ENCODE measurements around the gene GNAO1. TPM values are rescaled to one million over a fixed set of nuclear protein-coding genes. Genes with fewer than 3 reads are reported as not detected.
"Not testable (repeated sequence)": the region's sequence is repeated elsewhere in the genome, so short reads cannot be mapped to it uniquely, and the experiment has no call there.

Gene GNAO1
- total RNA-seq, 1 donor, result under 0.01 TPM

DNA sequence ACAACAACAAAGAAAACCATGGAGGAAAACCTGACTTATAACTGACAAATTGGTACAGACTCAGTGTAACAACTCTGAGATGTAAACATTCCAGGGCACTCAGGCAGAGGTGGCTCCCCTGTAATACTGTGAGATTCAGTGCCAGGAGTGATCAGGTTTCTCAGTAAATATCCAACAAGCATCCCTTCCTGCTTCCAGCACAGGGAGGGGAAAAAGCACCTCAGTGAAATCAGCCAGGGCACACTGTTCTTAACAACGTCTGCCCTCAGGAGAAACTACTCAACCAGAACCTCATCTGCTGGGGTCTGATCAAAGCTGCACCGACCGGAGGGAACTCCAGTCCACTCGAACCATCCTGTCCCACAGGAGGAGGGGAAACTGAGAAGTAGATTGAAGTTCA, 181.7 kb downstream of the GNAO1 start:
- no peak for DNase-seq (ENCODE audit: low read depth in 2 of 3, low spot score in 2 of 3)

DNA sequence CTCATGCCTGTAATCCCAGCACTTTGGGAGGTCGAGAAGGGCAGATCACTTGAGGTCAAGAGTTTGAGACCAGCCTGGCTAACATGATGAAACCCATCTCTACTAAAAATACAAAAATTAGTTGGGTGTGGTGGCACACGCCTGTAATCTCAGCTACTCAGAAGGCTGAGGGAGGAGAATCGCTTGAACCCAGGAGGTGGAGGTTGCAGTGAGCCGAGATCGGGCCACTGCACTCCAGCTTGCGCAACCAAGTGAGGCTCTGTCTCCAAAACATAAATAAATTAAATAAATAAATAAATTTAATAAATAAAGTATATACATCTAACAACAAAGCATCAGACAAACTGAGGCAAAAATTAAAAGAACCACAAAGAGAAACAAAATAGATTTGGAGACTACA, 184.5 kb downstream of the GNAO1 start:
- not testable (repeated sequence) for DNase-seq (ENCODE audit: low read depth in 2 of 3, low spot score in 2 of 3)

DNA sequence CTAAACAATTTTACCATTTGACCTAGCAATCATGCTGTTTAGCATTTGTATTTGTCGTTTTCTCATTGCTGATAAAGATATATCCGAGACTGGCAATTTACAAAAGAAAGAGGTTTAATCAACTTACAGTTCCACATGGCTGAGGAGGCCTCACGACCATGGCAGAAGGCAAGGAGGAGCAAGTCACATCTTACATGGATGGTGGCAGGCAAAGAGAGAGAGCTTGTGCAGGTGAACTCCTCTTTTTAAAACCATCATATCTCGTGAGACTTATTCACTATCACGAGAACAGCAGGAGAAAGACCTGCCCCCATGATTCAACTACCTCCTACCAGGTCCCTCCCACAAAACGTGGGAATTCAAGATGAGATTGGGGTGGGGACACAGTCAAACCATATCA, 187.8 kb downstream of the GNAO1 start:
- not testable (repeated sequence) for DNase-seq (ENCODE audit: low read depth in 2 of 3, low spot score in 2 of 3)

DNA sequence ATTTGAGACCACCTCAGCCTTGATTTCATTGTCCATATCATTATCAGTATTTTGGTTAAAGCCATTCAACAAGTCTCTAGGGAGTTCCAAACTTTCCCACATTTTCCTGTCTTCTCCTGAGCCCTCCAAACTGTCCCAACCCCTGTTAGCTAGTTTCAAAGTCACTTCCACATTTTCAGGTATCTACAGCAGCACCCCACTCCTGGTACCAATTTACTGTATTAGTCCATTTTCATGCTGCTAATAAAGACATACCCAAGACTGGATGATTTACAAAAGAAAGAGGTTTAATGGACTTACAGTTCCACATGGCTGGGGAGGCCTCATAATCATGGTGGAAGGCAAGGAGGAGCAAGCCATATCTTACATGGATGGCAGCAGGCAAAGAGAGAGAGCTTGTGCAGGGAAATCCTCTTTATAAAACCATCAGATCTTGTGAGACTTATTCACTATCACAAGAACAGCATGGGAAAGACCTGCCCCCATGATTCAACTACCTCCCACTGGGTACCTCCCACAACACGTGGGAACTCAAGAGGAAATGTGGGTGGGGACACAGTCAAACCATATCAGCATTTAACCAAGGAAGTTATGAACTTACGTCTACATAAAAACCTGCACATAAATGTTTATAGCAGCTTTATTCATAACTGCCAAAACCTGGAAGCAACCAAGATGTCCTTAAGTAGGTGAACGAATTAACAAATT, 189.6 kb downstream of the GNAO1 start:
- not testable (repeated sequence) for DNase-seq (ENCODE audit: low read depth in 2 of 3, low spot score in 2 of 3)

DNA sequence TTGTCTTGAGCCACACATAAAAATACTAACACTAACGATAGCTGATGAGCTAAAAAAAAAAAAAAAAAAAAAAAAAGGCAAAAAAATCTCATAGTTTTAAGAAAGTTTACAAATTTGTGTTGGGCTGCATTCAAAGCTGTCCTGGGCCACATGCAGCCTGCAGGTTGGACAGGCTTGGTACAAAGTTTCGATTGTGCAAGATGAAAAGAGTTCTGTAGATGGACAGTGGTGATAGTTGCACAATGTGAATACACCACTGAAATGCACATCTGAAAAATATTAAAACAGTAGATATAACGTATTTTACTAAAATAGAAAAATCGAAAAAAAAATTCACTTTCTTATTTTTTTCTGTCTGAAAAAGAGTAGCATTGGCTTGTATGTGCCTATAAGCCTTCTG, 191.2 kb downstream of the GNAO1 start:
- no peak for DNase-seq (ENCODE audit: low read depth in 2 of 3, low spot score in 2 of 3)

DNA sequence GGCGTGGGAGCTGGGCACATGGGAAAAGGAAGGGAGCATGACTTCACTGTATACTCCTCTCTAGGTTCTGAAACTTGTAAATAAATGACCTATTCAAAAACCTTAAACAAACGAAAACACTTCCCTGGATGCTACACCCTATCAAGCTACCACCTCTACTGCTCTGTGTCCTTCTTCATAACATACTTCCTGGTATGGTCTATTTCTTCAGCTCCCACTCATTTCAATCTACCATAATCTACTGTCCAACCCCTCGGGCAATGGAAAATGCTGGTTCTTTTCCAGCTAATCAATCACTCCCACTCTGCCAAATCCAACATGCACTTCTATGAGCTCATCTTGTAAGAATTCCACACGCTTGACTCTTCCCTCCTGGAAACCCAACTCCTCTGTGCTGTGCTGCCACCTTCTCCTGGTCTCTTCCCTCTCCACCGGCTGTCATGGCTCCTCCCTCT, 191.6 kb downstream of the GNAO1 start:
- no peak for DNase-seq (ENCODE audit: low read depth in 2 of 3, low spot score in 2 of 3)

DNA sequence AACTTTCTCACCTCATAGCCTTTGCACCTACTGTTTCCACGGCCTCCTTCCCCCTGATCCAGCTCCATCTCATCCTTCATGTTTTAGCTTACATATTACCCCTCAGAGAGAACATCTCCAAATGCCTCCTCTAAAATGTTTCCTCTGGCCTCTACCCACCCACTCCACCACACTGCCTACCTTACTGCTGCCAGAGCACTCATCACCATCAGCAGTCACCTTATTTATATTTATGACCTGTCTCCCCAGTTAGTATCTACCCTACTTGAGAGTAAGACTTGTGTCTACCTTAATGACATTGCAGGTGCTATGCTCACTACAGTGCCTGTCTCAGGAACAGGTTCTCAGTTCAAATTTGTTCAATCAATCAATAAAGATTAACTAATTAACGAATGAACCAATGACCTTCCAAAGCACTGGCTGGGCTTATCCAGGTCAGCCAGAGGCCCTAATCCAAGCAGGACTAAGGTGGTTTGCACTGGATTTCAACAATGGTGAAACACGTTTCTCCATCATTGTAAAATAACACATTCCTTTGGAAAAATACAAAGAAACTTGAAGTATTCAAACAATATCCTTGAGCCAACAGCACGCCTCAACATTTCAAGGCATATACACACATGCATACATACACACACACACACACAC, 192.9 kb downstream of the GNAO1 start:
- no peak for DNase-seq (ENCODE audit: low read depth in 2 of 3, low spot score in 2 of 3)

DNA sequence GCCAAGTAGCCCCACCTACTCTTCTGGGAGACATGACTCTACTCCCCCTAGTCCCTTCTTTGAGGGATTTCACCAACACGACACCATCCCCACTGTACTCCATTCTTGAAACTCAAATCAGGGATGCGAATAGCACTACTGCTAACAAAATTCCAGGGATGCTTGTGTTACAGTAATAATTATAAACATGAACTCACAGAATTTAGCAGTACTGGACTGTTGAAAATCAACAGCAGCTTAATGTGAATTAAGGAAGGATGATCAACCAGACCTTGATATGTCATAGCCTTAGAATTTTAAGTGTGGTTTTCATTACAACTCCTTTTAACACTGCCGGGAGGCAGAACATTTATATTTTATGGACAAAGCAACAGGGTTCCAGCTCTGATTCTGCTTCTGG, 196.1 kb downstream of the GNAO1 start:
- no peak for DNase-seq (ENCODE audit: low read depth in 2 of 3, low spot score in 2 of 3)

DNA sequence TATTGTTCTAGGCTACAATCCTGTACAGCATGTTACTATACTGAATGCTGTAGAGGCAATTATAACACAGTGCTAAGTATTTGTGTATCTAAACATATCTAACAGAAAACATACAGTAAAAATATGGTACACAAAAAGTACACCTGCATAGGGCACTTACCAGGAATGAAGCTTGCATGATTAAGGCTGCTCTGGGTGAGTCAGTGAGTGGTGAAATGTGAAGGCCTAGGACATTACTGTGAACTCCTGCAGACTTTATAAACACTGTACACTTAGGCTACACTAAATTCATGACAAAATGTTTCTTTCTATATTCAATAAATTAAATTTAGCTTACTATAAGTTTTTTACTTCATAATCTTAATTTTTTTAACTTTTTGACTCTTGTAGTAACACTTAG, 196.9 kb downstream of the GNAO1 start:
- DNase-seq (ENCODE audit: low read depth in 2 of 3, low spot score in 2 of 3), result no peak

DNA sequence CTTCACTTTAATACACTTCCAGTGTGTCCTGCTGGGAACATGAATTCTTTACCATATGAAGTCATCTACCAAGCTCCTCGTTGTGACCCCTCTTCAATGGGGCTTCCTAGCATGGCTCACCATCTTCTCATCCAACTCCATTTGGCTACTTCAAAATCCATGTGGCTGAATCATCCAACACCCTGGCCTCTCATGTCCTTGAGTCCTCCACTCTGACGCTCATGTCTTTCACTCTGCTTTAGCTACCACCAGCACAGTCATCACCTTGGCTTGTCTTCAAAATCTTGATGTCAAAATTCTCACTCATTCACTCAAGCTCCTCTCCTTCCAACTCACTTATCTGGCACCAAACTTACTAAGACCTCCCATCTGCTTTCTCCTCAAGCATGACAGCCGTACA, 198.3 kb downstream of the GNAO1 start:
- DNase-seq (ENCODE audit: low read depth in 2 of 3, low spot score in 2 of 3), result no peak

DNA sequence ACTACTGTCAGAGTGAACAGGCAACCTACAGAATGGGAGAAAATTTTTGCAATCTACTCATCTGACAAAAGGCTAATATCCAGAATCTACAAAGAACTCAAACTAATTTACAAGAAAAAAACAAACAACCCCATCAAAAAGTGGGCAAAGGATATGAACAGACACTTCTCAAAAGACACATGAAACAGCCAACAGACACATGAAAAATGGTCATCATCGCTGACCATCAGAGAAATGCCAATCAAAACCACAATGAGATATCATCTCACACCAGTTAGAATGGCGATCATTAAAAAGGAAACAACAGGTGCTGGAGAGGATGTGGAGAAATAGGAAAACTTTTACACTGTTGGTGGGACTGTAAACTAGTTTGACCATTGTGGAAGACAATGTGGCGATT, 205.4 kb downstream of the GNAO1 start:
- DNase-seq (ENCODE audit: low read depth in 2 of 3, low spot score in 2 of 3), result not testable (repeated sequence)

DNA sequence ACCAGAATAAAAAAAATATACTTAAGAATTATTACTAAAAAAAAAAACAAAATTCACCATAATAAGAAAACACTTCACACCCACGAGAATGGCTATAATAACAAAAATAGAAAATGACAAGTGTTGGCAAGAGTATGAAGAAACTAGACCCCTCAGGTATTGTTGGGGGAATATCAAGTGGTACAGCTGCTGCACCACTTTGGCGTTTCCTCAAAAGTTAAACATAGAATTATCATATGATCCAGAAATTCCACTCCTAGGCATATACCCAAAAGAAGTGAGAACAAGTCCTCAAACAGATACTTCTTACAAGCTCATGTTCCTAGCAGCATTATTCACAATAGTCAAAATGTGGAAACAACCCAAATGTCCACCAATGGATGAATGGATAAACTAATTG, 207.8 kb downstream of the GNAO1 start:
- no peak for DNase-seq (ENCODE audit: low read depth in 2 of 3, low spot score in 2 of 3)

DNA sequence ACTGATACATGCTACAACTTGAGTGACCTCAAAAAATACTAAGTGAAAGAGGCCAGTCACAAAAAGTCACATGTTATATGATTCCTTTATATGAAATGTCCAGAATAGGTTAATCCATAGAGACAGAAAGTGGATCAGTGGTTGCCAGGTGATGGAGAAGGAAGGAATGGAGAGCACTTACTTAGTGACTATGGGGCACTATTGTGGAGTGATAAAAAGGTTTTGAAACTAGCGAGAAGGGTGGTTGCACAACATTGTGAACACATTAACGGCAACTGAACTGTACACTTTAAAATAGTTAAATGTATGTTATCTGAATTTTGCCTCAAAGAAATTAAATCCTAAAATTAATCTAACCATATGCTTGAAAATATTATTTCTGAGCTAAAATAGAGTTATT, 208.2 kb downstream of the GNAO1 start:
- no peak for DNase-seq (ENCODE audit: low read depth in 2 of 3, low spot score in 2 of 3)

DNA sequence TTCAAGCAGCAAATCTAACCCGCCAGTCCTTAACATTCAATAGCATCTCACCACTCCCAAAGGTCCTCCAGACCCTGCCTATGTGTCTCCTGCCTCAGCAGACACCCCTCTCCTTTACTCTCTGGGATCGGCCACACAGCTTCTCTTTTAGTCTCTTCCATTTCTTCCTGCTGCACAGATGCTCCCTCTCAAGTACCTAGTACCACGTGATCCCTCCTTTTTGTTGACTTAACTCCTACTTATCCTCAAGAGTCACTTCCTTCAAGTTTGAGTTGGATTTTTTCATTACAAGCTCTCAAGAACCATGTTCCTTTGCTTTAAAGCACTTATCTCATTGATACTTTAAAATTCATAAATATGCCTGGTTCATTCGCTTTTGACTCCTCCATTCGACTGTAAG, 209.2 kb downstream of the GNAO1 start:
- DNase-seq (ENCODE audit: low read depth in 2 of 3, low spot score in 2 of 3), result no peak

DNA sequence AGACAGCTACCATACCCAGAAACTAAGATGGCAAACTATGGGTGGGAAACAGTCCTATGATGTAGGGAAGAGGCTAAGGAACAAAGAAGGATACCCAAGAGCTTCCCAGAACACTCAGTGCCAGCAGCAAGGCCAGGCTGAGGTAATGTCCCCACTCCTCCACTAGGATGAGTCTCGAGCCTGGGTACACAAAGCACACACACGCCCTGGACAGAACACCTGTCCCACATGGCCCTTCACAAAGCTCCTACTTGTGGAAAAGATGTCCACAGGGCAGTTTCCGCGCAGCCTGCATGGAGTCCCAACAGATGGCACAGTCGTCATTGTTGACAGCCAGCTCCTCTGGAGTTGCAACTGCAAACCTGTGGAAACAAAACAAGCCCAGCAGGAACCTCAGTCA, 210.2 kb downstream of the GNAO1 start:
- DNase-seq (ENCODE audit: low read depth in 2 of 3, low spot score in 2 of 3), result no peak

DNA sequence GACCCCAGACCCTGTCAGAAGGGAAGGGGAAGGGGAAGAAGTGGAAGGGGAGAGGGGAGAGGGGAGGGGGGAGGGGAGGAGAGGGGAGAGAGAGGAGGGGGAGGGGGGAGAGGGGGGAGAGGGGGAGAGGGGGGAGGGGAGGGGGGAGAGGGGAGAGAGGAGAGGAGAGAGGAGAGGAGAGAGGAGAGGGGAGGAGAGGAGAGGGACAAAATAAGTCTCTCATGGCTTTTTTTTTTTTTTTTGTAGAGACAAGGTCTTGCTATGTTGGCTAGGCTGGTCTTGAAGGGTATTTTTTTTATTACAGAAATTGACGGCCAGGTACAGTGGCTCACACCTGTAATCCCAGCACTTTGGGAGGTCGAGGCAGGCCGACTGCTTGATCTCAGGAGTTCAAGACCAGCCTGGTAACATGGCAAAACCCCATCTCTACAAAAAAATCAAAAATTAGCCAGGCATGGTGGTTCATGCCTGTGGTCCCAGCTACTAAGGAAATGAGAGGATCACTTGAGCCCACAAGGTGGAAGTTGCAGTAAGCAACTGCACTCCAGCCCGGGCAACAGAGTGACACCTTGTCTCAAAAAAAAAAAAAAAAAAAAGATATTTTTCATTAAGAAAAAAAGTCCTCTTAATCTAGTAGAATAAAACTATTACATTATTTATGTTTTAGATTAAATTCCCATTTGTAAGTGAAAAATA, 214.8 kb downstream of the GNAO1 start:
- peak in 1 of 3 donors; percentile 21 for DNase-seq (ENCODE audit: low read depth in 2 of 3, low spot score in 2 of 3)

Small RNA genes within 50 kb of the gene (small RNA-seq; reads per million reads assigned to genes)
- not detected for gene MIR3935

Other genes starting within 250 kb of the GNAO1 start
- gene AMFR, start 234.1 kb downstream of the GNAO1 start, total RNA-seq, result 197 TPM

Data from hematopoietic multipotent progenitor cell (in vitro differentiated cells).